Hepatocyte (in vitro differentiated cells): ENCODE results near the gene ZBTB32. TPM values are rescaled to one million over a fixed set of nuclear protein-coding genes. Genes with fewer than 3 reads are reported as not detected.
"Not testable (repeated sequence)": the region's sequence is repeated elsewhere in the genome, so short reads cannot be mapped to it uniquely, and the experiment has no call there.

Source experiments
- DNase-seq: peaks from one replicate; pipeline ENCODE4 v3.0.0-alpha.2; 2016; ENCODE audit warnings: low spot score
- H2AFZ ChIP-seq: fragments of 200-600 bp; sonication (generic); 2 replicates; pipeline ENCODE4 v1.6.0; 2016; ENCODE audit warnings: antibody characterized with exemption, mild to moderate bottlenecking
- H3K27ac ChIP-seq: fragments of 200-600 bp; sonication (generic); 2 replicates; pipeline ENCODE4 v1.5.1; 2016; ENCODE audit warnings: mild to moderate bottlenecking
- H3K27me3 ChIP-seq: fragments of 200-600 bp; sonication (generic); 2 replicates; pipeline ENCODE4 v1.6.1; 2016
- H3K36me3 ChIP-seq: fragments of 200-600 bp; sonication (generic); replicated peaks from 2 replicates; pipeline ENCODE4 v1.5.1; 2016; ENCODE audit warnings: low read depth; ENCODE audit not compliant: insufficient read depth
- H3K4me1 ChIP-seq: fragments of 200-600 bp; sonication (generic); 2 replicates; pipeline ENCODE4 v1.5.1; 2016; ENCODE audit warnings: mild to moderate bottlenecking, moderate library complexity; ENCODE audit not compliant: insufficient read depth
- H3K4me2 ChIP-seq: fragments of 200-600 bp; sonication (generic); 2 replicates; pipeline ENCODE4 v1.6.0; 2016
- H3K4me3 ChIP-seq: fragments of 200-600 bp; sonication (generic); 2 replicates; pipeline ENCODE4 v1.5.1; 2016; ENCODE audit warnings: mild to moderate bottlenecking
- H3K79me2 ChIP-seq: fragments of 200-600 bp; sonication (generic); 2 replicates; pipeline ENCODE4 v1.6.0; 2017; ENCODE audit warnings: mild to moderate bottlenecking
- H3K9me2 ChIP-seq: fragments of 200-600 bp; sonication (generic); replicated peaks from 2 replicates; pipeline ENCODE4 v1.6.0; 2017; ENCODE audit warnings: mild to moderate bottlenecking; ENCODE audit not compliant: insufficient read depth
- H3K9me3 ChIP-seq: fragments of 200-600 bp; sonication (generic); 2 replicates; pipeline ENCODE4 v1.5.1; 2016; ENCODE audit warnings: low read depth, mild to moderate bottlenecking
- H4K20me1 ChIP-seq: fragments of 200-600 bp; sonication (generic); 2 replicates; pipeline ENCODE4 v1.6.0; 2016; ENCODE audit warnings: mild to moderate bottlenecking; ENCODE audit not compliant: insufficient read depth, poor library complexity, severe bottlenecking
- EZH2 ChIP-seq: fragments of 200-600 bp; sonication (generic); IDR thresholded peaks from 2 replicates; pipeline ENCODE4 v1.6.1; 2016; ENCODE audit warnings: antibody characterized with exemption, mild to moderate bottlenecking, borderline replicate concordance
- EZH2phosphoT487 ChIP-seq: fragments of 200-600 bp; sonication (generic); IDR thresholded peaks from one replicate; pipeline ENCODE4 v1.6.1; 2018; ENCODE audit warnings: antibody characterized with exemption, mild to moderate bottlenecking, low read depth, moderate library complexity; ENCODE audit not compliant: unreplicated experiment, severe bottlenecking
- WGBS: methylation state at CpG from one replicate; pipeline ENCODE4 v1.1.6; 2016; ENCODE audit warnings: low lambda C conversion rate; ENCODE audit errors: missing lambda C conversion rate; 5-methylcytosine and 5-hydroxymethylcytosine counted together
- polyA plus RNA-seq: library from polyadenylated mRNA; unstranded; fragments of >200 nt; fragmentation: Nextera tagmentation; extraction: Ambion mirVana; gene quantifications from 2 replicates; pipeline ENCODE4 v1.2.1, GENCODE V29; 2016
- total RNA-seq: library from RNA; depleted of rRNA; stranded (reverse); fragments of >200 nt; gene quantifications from 2 replicates; pipeline ENCODE4 v1.2.3, GENCODE V29; 2014
- TF ChIP-seq, protein P1 (sequence below): fragments of 200-600 bp; sonication (generic); IDR thresholded peaks from 2 replicates; pipeline ENCODE4 v1.5.1; 2016; ENCODE audit warnings: antibody characterized with exemption, mild to moderate bottlenecking; ENCODE audit not compliant: poor library complexity

ZBTB32 gene
- total and polyA plus RNA-seq, 2 experiments from 2014 or later: 0.11 TPM; not detected in 1

DNA sequence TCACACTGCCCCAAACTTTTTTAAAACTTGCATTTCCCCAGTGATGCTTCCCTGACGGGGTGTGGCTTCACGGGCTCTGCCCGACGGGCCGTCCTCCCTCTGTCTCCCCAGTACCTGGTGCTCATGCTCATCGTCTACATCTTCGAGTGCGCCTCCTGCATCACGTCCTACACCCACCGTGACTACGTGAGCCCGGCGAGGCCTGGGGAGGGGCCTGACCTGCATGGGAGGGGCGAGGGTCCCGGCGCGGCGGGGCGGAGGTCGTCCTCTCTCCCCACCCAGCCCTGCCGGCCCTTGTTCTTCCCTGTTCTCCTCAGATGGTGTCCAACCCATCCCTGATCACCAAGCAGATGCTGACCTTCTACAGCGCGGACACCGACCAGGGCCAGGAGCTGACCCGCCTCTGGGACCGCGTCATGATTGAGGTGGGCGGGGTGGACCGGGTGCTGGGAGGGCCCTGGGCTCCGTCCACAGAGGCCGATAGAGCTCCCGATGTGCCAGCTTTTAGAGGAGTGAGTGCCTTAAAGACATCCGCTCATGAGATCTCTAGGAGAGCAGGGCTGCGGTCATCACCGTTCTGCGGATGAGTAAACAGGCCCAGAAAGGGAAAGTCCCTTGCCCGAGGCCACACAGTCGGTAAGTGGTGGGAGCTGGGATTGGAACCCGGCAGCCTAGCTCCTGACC is 31.1 kb upstream of the ZBTB32 start:
- Histone ChIP-seq H3K27me3 (no peaks in the 10 kb centered on the region), H3K4me3 (peak overlapping the region; percentile 12), H3K4me1 (no peaks in the 10 kb centered on the region), H3K36me3 (no peaks in the 10 kb centered on the region), H3K79me2 (no peaks in the 10 kb centered on the region), H2AFZ (peak overlapping the region; percentile 53), H3K9me2 (no peaks in the 10 kb centered on the region), H3K27ac (no peak overlapping the region), H4K20me1 (no peaks in the 10 kb centered on the region), H3K9me3 (no peaks in the 10 kb centered on the region), H3K4me2 (peak overlapping the region; percentile 74)
- WGBS: 6% methylated on average over 32 of the region's 39 CpGs
- peak; percentile 62 for DNase-seq
- TF ChIP-seq, protein P1, sequence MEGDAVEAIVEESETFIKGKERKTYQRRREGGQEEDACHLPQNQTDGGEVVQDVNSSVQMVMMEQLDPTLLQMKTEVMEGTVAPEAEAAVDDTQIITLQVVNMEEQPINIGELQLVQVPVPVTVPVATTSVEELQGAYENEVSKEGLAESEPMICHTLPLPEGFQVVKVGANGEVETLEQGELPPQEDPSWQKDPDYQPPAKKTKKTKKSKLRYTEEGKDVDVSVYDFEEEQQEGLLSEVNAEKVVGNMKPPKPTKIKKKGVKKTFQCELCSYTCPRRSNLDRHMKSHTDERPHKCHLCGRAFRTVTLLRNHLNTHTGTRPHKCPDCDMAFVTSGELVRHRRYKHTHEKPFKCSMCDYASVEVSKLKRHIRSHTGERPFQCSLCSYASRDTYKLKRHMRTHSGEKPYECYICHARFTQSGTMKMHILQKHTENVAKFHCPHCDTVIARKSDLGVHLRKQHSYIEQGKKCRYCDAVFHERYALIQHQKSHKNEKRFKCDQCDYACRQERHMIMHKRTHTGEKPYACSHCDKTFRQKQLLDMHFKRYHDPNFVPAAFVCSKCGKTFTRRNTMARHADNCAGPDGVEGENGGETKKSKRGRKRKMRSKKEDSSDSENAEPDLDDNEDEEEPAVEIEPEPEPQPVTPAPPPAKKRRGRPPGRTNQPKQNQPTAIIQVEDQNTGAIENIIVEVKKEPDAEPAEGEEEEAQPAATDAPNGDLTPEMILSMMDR: no peak
- no peak for TF ChIP-seq EZH2phosphoT487
- no peak for TF ChIP-seq EZH2

DNA sequence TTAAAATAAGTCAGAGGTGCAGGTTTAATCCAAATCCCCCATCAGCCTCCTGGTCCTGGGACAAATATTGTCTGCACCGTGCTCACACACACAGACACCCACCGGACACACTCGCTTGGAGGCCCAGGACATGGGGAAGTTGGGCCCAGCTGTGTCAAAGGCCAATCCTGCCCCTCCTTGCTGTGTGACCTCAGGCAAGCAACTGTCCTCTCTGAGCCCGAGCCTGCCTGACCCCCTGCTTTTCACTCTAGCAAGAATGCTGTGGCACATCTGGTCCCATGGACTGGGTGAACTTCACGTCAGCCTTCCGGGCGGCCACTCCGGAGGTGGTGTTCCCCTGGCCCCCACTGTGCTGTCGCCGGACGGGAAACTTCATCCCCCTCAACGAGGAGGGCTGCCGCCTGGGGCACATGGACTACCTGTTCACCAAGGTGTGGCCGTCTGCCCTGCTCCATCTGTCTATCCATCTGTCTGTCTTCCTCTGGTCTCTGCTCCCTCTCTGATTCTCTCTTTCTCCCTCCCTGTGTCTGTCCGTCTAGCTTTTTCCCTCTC is 28.7 kb upstream of the ZBTB32 start:
- Histone ChIP-seq H3K79me2 (no peaks in the 10 kb centered on the region), H3K4me2 (no peak overlapping the region), H3K4me3 (no peak overlapping the region), H3K4me1 (no peaks in the 10 kb centered on the region), H3K9me3 (no peaks in the 10 kb centered on the region), H3K27me3 (no peaks in the 10 kb centered on the region), H3K36me3 (no peaks in the 10 kb centered on the region), H4K20me1 (no peaks in the 10 kb centered on the region), H3K9me2 (no peaks in the 10 kb centered on the region), H2AFZ (no peak overlapping the region), H3K27ac (no peak overlapping the region)
- WGBS: 83% methylated on average over 14 of the region's 15 CpGs
- no peak for TF ChIP-seq EZH2
- TF ChIP-seq, protein P1: no peak
- no peak for TF ChIP-seq EZH2phosphoT487
- DNase-seq: no peak

DNA sequence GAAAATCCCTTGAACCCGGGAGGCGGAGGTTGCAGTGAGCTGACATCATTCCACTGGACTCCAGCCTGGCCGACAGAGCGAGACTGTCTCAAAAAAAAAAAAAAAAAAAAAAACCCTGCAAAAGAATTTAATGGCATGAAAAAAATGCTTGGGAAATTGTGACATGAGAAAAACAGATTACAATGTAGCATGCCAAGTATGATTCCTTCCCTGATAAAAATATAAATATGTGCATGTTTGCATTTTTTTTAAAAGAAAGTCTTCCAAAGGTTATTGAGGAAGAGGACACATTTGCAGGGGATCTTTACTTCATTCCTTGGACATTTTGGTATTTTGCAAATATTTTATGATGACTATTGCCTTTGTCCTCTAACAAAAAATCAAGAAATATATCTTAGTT is 14.5 kb upstream of the ZBTB32 start:
- H3K27me3 ChIP-seq: no peaks in the 10 kb centered on the region
- no peaks in the 10 kb centered on the region for H4K20me1 ChIP-seq
- DNase-seq: no peak
- H3K79me2 ChIP-seq: no peaks in the 10 kb centered on the region
- 90% methylated on average over 4 of the region's 4 CpGs for WGBS
- no peaks in the 10 kb centered on the region for H3K9me2 ChIP-seq
- H3K9me3 ChIP-seq: no peaks in the 10 kb centered on the region
- H2AFZ ChIP-seq: no peak overlapping the region
- H3K36me3 ChIP-seq: no peaks in the 10 kb centered on the region
- H3K4me1 ChIP-seq: no peaks in the 10 kb centered on the region
- H3K4me2 ChIP-seq: no peak overlapping the region
- no peak overlapping the region for H3K4me3 ChIP-seq
- TF ChIP-seq EZH2phosphoT487 (no peak), EZH2 (no peak)
- TF ChIP-seq, protein P1: no peak
- H3K27ac ChIP-seq: no peak overlapping the region

DNA sequence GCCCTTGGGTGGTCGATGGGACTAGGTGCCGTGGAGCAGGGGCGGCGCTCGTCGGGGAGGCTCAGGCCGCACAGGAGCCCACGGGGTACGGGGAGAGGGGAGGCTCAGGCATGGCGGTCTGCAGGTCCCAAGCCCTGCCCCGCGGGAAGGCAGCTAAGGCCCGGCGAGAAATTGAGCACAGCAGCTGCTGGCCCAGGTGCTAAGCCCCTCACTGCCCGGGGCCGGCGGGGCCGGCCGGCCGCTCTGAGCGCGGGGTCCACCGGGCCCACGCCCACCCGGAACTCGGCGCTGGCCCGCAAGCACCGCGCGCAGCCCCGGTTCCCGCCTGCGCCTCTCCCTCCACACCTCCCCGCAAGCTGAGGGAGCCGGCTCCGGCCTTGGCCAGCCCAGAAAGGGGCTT is 13.3 kb upstream of the ZBTB32 start:
- not testable (repeated sequence) for H3K9me3 ChIP-seq, H3K79me2 ChIP-seq, H3K4me1 ChIP-seq, H3K36me3 ChIP-seq, H4K20me1 ChIP-seq, H3K4me2 ChIP-seq, DNase-seq, H3K4me3 ChIP-seq, H2AFZ ChIP-seq, H3K27me3 ChIP-seq, H3K27ac ChIP-seq, H3K9me2 ChIP-seq
- WGBS: 97% methylated on average over 15 of the region's 37 CpGs
